GM12872 (cell line): ENCODE data around the gene SCN4A.

ENCODE experiments used
- TF ChIP-seq, protein P1 (sequence below): IDR thresholded peaks from 3 replicates; pipeline ENCODE4 v1.5.1; 2011; ENCODE audit warnings: low read depth, mild to moderate bottlenecking, low read length, moderate library complexity; ENCODE audit not compliant: insufficient read depth

The SCN4A gene

GRCh38 chr17:63972796-63973195 is at the start of gene SCN4A:
SCN4A (minus strand) TSS chr17:63972918; CDS start chr17:63972841, 77 bp downstream.
- TF ChIP-seq, protein P1, sequence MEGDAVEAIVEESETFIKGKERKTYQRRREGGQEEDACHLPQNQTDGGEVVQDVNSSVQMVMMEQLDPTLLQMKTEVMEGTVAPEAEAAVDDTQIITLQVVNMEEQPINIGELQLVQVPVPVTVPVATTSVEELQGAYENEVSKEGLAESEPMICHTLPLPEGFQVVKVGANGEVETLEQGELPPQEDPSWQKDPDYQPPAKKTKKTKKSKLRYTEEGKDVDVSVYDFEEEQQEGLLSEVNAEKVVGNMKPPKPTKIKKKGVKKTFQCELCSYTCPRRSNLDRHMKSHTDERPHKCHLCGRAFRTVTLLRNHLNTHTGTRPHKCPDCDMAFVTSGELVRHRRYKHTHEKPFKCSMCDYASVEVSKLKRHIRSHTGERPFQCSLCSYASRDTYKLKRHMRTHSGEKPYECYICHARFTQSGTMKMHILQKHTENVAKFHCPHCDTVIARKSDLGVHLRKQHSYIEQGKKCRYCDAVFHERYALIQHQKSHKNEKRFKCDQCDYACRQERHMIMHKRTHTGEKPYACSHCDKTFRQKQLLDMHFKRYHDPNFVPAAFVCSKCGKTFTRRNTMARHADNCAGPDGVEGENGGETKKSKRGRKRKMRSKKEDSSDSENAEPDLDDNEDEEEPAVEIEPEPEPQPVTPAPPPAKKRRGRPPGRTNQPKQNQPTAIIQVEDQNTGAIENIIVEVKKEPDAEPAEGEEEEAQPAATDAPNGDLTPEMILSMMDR = no peak

DNA sequence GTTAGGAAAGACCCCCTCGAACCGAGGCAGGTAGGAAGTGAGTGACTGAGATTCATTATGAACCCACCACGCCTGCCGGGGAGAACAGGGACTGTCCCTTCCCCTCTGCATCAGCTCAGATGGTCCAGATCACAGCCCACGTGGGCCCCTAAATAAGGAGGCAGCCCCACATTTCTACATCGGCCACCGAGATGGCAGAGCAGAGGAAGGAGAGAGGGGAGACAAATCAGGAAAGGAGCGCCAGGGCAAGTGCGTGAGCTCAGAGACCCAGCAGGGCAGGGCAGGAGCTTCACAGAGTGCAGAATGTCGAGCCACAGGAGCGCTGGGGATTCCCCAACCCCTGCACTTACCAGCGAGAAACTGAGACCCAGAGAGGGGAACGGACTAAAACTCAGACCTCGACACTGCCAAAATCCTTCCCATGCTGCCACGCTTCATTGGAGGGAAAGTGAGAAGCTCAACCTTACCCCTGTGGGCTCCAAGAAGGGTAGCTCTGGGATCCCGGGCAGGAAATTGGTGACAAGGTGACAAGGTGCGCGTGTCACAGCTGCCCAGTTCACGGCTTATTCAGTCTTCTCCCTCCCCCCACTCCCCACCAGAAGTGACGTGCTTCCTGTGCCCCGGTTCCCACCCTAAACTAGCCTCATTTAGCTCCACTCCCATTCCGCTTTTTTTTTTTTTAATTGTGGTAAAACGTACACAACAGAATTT is 47.5 kb upstream of the SCN4A start, which contains the start of gene ICAM2:
ICAM2 (minus strand) TSS at position 578 of the 711 bp plus-strand sequence. CDS start 13,942 bp downstream, outside the sequence.
- TF ChIP-seq, protein P1 = peak; percentile 17; the same call in 1 of the 3 replicates

DNA sequence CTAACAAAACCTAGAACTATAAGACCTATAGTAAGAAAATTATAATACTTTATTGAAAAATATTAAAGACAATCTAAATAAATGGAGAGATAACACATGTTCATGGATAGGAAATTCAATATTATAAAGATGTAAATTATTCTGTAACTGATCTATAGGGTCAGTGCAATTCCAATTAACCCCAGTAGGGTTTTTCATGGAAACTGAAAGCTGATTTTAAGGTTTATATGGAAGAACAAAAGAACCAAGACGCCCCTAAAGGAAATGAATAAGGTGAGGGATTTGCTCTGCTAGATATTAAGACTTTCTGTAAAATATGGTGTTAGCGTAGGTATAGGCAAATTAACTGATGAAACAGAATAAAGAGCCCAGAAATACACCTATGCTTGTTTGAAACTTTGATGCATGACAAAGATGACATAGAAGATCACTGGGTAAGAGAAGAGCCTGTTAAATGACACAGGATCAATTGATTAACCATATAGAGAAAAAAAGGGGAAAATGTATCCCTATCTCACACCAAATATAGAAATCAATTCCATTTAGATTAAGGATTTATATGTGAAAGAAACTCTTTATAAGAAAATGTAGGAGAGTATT is 44.8 kb upstream of the SCN4A start:
- TF ChIP-seq, protein P1 = peak; percentile 34; the same call in 2 of the 3 replicates

GRCh38 chr17:64016974-64017373 is 44.3 kb upstream of the SCN4A start:
- TF ChIP-seq, protein P1 = no peak

- TF ChIP-seq, protein P1 = peak; percentile 37; the same call in 2 of the 3 replicates
These were observed 43.6 kb upstream of the SCN4A start for GRCh38 chr17:64016231-64016784.

- TF ChIP-seq, protein P1 = no peak
These were observed 42.7 kb upstream of the SCN4A start for GRCh38 chr17:64015447-64015846.
